CD4-positive, alpha-beta T cell treated with Interleukin-2 at 100 ng/mL for 4 hours (primary cell): ENCODE results near the gene PTPRN2.

Experiments
- DNase-seq: peaks from one replicate; pipeline ENCODE4 v3.0.0-alpha.2; 2020; ENCODE audit warnings: low spot score

Gene PTPRN2

DNA sequence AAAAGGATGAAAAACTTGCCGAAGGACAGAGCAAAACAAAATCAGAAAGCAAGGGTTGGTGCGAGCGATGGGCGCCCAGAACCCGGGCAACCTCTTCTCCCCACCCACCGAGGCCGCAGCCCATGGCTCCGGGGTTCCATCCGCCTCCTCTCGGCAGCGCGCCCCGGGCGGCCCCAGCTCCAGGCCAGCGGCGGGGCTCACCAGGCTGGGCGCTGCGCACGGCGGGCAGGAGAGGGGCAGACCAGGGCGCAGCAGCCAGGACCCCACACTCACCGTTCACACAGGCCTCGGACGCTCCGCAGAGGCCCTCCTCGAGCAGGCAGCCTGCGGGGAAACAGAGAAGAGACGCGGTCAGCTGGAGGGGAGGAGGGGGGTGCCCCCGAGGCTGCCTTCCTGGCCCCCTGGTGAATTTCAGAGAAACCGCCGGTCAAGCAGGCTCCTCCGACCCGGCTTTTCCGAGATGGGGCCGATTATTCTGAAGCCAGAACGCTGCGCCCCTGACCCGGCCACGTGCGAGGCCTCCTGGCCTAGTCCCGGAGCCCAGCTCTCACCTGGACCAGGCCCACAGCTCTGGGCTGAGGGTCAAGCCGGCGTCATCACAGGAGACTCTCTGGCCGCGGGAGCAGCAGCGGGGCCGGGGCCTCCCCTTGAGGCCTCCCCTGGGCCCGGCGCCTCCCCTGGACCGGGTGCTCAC is 98.0 kb downstream of the PTPRN2 start:
- DNase-seq = no peak

DNA sequence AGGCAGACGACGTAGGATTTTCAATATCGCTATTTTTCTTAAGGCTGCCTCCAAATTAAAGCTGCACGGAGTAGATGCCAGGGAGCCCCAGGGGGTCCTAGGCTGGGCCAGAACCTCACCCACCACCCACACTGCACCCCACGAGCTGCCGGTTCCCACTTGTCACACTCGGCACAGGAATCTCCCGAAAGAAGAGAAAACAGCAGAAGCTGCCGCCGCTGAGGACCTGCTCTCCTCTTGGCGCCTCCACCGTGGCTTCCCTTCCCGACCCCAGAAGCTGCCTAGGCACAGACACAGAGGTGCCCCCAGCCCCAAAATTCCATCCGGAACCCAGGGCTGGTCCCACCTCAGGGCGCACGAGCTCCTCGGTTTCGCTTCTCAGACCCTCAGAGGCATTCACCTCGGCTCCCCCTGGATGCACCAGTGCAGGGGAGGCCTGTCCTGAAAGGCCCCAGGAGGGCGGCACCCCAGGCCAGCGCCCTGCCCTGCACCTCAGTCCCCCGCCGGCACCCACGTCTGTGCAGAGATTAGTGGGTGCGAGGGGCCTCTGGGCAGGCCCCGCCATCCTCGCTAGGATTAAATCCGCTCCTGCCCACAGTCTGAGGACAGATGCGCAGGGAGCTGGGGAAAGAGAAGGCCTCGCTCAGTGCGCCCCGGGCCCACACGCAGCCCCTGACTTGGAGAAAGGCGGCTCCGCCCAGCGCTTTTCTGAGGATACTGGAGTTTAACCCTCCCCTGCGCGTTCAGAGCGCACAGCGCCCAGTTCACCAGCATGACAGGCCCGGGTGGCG is 99.2 kb downstream of the PTPRN2 start:
- DNase-seq = no peak

DNA sequence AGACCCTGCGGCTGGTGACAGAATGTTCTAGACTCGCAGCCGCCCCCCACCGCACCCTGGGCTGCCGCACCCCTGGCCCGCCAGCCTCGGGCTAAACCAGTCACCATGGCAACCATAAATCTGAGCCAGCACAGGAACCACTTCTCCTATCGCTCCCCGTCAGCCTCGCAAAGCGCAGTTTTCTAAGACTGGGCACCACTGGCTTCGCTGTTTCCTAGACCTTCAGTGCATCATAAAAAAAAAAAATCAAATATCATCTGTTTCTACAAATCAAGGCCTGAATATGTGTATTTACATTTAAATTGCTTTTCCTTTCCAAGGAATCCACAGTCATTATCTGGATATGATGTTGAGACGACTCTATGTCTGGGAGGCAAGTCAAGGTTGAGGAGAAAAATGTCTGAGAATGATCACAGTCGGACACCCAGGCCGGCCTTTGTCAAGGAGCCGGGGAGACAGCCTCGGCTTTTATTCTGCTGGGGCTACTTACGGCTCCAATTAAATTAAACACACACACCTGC is 99.9 kb downstream of the PTPRN2 start:
- DNase-seq = no peak

DNA sequence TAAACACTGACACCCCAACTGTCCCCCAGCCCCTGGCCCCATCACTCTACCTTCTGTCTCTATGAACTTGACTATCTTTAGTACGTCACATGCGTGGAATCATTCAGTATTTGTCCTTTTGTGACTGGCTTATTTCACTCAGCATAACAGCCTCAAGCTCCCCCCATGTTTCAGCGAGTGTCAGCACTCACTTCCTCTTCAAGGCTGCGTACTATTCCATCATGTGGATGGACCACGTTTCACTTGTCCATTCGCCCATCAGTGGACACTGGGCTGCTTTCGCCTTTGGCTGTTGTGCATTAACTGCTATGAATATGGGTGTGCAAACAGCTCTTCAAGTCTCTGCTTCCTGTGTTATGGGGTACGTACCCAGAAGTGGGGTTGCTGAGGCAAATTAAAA is 100.7 kb downstream of the PTPRN2 start:
- no peak for DNase-seq

DNA sequence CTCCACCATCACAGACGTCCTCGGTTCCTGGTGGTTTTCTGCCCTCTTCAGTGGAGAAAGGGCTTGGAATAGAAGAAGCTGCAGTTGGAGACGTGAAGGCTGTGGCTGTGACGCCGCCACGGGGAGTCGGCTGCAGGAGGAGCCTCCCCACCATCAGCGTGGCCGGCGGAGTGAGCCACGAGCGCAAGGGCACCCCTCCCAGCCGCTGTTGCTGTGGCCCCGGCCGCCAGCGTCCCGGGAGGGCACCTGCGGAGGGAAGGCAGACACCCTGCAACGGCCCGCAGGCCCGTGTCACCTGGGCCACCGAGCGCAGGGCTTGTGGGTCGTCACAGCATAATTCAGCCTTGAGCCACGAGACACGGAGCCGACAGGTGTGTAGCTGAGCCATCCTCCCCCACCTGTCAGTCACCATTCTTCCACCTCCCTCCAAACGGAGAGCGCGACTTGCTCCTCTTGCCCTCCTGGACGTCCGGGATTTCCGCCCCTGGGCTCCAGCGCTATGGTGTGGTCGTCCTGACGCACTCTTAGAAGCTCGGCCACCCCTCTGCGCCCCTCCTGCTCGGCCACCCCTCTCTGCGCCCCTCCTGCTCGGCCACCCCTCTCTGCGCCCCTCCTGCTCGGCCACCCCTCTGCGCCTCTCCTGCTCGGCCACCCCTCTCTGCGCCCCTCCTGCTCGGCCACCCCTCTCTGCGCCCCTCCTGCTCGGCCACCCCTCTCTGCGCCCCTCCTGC is 102.7 kb downstream of the PTPRN2 start:
- no peak for DNase-seq

DNA sequence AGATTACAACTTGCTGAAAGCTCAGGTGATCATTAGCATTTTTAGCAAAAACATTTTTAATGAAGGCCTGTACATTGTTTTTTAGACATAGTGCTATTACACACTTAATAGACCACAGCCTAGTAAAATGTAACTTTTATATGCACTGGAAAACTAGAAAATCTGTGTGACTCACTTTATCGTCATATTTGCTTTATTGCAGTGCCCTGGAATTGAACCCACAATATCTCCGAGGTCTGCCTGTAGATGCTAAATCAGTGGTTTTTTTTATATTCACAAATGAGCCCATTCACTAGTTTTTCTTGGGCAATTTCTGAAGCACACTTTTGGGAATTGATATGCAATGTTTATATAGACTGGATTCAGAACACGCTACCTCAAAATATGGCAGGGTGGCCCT is 105.1 kb downstream of the PTPRN2 start:
- no peak for DNase-seq

DNA sequence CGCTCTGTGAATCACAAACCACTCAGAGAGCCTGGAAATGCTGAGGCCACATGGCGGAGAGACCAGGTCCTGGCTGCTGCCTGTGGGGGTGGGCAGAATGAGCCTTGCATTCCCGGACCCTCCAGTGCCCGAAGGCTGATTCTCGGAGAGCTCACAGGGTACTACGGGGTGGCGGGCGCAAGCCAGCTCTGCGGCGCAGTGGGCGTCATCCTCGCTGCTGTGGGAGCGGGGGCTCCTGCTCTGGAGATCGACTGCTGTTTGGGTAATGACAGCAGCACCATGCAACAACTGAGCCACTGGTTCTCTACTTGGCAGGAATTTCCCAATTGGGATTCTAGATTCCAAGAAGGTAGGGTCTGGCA is 108.0 kb downstream of the PTPRN2 start:
- DNase-seq = no peak

DNA sequence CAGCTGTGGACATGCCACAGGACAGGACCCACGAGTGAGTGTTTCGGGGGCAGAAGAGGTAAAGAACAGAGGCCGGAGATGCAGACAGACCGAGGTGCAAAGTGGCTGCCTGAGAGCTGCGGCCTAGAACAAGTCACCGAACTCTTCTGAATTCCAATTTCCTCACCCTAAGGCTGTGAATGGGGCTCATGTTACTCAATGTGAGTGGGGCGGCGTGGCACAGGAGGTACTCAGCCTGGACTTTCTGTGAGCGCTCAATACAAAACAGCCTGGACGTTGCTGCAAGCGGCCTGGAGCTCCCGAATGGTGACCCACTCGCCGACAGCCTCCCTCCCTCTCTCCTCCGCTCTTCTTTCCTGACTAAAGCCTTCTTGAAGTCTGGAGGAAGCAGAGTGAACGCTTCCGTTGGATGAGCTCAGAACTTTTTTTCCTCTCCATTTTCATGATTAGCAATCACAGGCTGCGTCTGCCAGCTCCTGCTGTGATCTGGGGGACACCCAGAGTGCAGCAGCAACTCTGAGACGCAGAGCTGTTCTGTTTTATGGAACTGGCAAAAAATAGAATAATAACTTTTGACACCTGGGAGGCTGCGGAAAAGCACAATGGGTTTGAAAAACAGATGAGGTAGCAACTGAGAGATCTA is 108.5 kb downstream of the PTPRN2 start:
- no peak for DNase-seq

DNA sequence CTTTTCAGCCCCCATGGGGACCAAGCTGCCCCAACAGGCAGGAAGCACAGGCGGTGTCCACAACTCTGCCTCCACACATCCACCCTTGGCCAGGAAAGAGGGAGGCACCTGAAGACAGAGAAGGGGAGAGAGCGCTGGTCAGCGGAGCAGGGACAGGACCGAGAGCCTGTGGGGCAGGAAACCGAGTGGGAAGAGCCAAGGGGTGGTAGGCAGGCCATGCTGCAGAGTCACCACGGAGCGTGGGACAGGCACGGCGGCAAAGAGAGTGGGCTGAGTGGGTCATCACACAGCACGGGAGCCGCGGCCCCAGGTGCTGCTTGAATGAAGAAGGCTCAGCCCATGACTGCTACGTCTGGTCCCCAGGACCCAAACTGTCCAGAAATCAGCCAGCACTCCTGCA is 109.8 kb downstream of the PTPRN2 start:
- DNase-seq = no peak

GRCh38 chr7:158476331-158476932 is 111.2 kb downstream of the PTPRN2 start:
- DNase-seq = no peak

DNA sequence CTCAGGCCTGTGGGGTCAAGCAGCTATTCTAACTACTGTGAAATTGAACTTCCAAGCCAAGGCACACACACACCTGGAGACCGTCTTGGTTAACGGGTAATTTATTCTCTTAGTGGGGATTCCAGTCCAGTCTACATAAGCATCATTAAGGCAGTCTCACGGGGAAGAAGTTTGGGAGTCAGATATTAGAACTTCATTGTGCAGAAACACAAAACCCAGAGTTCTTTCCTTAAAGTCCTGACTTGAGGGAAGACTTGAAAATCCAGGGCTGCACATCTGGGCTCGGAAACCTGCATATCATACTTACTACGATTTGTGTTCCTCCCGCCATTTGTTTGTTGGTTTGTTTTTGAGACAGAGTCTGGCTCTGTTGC is 112.0 kb downstream of the PTPRN2 start:
- DNase-seq = no peak

DNA sequence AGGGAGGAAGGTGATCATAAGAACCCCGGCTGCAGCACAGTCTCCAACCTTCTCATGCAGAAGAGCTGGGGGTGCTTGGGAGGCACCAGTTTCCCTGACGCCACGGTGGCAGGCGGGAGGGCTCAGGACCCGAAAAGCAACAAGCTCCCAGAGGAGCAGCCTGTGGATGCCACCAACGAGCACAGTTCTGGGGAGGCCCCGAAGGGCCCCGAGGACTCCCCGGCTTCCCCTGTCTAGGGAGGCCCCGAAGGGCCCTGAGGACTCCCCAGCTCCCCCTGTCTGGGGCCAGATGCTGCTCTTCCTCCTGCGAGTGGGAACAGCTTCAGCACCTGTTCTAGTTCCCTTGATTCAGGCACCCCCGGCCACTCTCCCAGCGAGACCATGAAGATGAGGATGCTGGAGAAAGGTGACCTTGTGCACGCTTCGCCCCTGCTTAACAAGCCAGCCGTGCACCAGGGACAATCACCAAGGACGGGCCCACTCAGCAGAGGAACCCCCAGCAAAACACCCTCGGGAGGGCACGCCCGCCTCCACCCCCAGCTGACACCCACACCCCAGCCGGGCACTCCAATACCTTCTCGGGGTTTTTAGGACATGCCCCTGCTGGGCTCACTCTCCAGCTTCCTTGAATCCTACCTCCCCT is 112.5 kb downstream of the PTPRN2 start:
- no peak for DNase-seq

DNA sequence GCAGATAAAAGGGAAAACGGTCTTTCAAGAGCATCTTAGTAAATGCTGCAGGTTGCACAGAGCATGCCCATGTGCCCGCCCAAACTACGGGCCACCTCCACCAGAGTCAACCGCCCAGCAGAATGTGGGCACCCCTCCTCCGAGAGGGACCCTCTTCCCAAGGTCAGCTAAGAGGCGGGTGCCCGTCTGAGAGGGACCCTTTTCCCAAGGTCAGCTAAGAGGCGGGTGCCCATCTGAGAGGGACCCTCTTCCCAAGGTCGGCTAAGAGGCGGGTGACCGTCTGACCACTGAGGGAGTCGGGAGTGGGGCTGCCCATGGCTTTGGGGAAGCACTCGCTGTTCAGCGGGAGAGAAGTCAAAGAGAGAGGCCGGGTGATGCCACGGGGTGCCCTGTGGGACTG is 113.1 kb downstream of the PTPRN2 start:
- no peak for DNase-seq

- DNase-seq = no peak
These were observed 113.7 kb downstream of the PTPRN2 start for GRCh38 chr7:158473946-158474345.

DNA sequence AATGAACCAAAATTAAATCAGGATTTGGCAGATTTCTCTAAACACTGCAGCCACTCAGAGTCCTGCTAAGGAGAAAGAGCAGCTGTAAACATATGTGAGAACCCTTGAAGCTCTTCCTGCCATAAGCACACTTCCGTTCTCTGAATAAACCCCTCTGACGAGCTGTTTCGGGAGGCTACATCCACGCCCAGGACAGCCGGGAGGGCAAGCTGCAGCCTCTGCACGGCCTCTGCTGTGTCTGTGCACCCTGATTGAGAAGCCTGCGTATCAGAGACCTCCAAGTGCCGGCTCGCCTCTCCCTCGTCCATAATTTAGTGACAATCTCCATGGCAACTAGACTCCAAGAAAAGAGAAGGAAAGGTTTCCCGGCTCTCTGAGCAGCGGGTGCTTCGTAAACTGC is 114.4 kb downstream of the PTPRN2 start:
- no peak for DNase-seq

DNA sequence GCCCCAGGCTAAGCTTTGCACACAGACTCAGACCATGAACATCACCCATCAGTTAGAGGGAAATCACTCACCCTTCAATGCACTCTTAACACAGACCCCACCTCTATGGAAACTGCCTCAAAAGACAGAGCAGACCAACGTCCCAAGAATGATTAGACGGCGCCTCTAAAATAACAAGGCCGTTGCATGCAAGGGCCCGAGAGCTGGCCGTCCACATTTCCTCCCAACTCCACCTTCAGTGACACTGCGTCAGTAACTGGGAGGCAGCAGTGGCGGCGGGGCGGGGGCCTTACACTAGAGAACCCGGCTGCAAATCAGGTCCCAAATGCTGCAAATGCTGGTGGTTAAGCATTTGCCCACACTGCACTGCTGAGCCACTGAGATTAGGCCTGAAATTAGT is 115.0 kb downstream of the PTPRN2 start:
- DNase-seq = no peak

DNA sequence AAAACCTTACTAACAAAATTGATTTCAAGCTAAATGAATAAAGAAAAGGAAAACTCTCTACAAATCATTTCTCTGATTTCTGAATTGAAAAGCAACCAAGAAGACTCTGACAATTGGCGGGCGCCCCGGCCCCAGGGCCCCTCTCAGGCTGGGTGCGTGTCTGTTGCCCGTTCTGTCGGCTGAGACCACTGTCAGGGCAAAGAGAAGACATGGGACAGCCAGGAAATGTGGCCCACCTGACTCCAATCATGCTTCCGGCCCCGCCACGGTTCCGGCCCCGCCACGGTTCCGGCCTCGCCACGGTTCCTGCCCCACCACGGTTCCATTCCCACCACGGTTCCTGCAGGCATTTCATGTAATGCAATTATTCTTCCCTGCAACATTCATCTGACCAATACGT is 115.9 kb downstream of the PTPRN2 start:
- DNase-seq = no peak

- no peak for DNase-seq
These were observed 117.3 kb downstream of the PTPRN2 start for GRCh38 chr7:158470336-158470735.

DNA sequence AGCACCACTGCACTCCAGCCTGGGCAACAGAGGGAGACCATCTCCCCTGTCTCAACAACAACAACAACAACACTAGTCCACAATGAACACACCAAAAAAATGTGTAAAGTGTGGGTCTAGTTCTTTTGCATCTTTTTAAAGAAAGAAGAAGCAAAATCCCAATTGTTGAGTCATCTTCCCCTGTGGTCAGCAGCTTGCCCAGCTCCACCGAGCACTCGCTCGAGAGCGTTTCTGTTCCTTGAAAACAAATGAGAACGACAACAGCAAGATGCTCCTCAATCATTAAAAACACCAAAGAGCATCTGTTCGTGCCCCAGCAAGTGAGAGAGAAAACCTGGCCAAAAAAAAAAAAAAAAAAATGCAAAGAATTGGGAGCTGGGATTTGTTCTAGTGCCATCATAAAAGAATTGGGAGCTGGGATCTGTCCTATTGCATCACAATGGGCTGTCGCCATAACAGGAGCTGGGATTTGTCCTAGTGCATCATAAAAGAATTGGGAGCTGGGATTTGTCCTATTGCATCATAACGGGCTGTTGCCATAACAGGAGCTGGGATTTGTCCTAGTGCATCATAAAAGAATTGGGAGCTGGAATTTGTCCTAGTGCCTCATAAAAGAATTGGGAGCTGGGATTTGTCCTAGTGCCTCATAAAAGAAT is 118.1 kb downstream of the PTPRN2 start:
- DNase-seq = no peak

- no peak for DNase-seq
These were observed 118.8 kb downstream of the PTPRN2 start for GRCh38 chr7:158468700-158469296.

- DNase-seq = no peak
These were observed 119.4 kb downstream of the PTPRN2 start for GRCh38 chr7:158468181-158468580.
